Karpas-422 (cell line): ENCODE results near the gene CHCHD4. TPM values are rescaled to one million over a fixed set of nuclear protein-coding genes. Genes with fewer than 3 reads are reported as not detected.

Experiments
- DNase-seq: peaks from one replicate; pipeline ENCODE4 v3.0.0-alpha.2; 2015
- H2AFZ ChIP-seq: fragments of 200-600 bp; sonication (generic); 2 replicates; pipeline ENCODE4 v1.6.1; 2014; ENCODE audit warnings: antibody characterized with exemption, low read length, mixed read lengths
- H3K27ac ChIP-seq: fragments of 200-600 bp; sonication (generic); 2 replicates; pipeline ENCODE4 v1.5.1; 2014; ENCODE audit warnings: mild to moderate bottlenecking, low read length, moderate library complexity
- H3K27me3 ChIP-seq: fragments of 200-600 bp; sonication (generic); 2 replicates; pipeline ENCODE4 v1.6.1; 2014; ENCODE audit warnings: low read length, mixed read lengths
- H3K36me3 ChIP-seq: fragments of 200-600 bp; sonication (generic); 2 replicates; pipeline ENCODE4 v1.6.1; 2014; ENCODE audit warnings: low read length, mixed read lengths; ENCODE audit not compliant: insufficient read depth
- H3K4me1 ChIP-seq: fragments of 200-600 bp; sonication (generic); 2 replicates; pipeline ENCODE4 v1.6.1; 2014; ENCODE audit warnings: mild to moderate bottlenecking, low read length, mixed read lengths
- H3K4me2 ChIP-seq: fragments of 200-600 bp; sonication (generic); 2 replicates; pipeline ENCODE4 v1.6.1; 2014; ENCODE audit warnings: low read length, low read depth, mild to moderate bottlenecking; ENCODE audit not compliant: poor library complexity, severe bottlenecking
- H3K4me3 ChIP-seq: fragments of 200-600 bp; sonication (generic); 2 replicates; pipeline ENCODE4 v1.5.1; 2014; ENCODE audit warnings: mild to moderate bottlenecking, antibody characterized with exemption, low read length, mixed read lengths
- H3K79me2 ChIP-seq: fragments of 200-600 bp; sonication (generic); 2 replicates; pipeline ENCODE4 v1.6.1; 2014; ENCODE audit warnings: mild to moderate bottlenecking, low read length, mixed read lengths
- H3K9ac ChIP-seq: fragments of 200-600 bp; sonication (generic); 2 replicates; pipeline ENCODE4 v1.6.0; 2014; ENCODE audit warnings: low read length
- H3K9me2 ChIP-seq: fragments of 200-600 bp; sonication (generic), shearing (Covaris generic); replicated peaks from 2 replicates; pipeline ENCODE4 v1.6.0; 2014; ENCODE audit warnings: mild to moderate bottlenecking, low read length, moderate library complexity; ENCODE audit not compliant: insufficient read depth
- H3K9me3 ChIP-seq: fragments of 300-700, 200-600 bp; sonication (generic); 2 replicates; pipeline ENCODE4 v1.6.1; 2014; ENCODE audit warnings: low read length, mixed read lengths
- H4K20me1 ChIP-seq: fragments of 200-600 bp; sonication (generic); 2 replicates; pipeline ENCODE4 v1.6.1; 2014; ENCODE audit warnings: mild to moderate bottlenecking, antibody characterized with exemption, low read length, low read depth; ENCODE audit not compliant: insufficient read depth
- total RNA-seq: library from RNA; depleted of rRNA; stranded (reverse); fragments of >200 nt; shearing (Covaris generic); gene quantifications from 2 replicates; pipeline ENCODE4 v1.2.3, GENCODE V29; 2014; ENCODE audit warnings: low replicate concordance; rRNA removed

Gene CHCHD4
- total RNA-seq: 19.4 and 19.7 TPM in 2 replicates

GRCh38 chr3:14124615-14125192, at the start of gene CHCHD4, which contains the start of gene TMEM43:
Gene CHCHD4, minus strand, starts transcription at chr3:14124870. Its CDS starts 194 bp downstream, at chr3:14124676.
Gene TMEM43, plus strand, starts transcription at chr3:14125052. Its CDS starts 142 bp downstream, at chr3:14125194.
- H3K27ac ChIP-seq: peak within 1 kb of the TSS; percentile 71
- H3K36me3 ChIP-seq: peaks cover 25% of the 10 kb centered on the region
- DNase-seq: peak; percentile 99
- H3K4me3 ChIP-seq: peak within 1 kb of the TSS; percentile 87
- H3K79me2 ChIP-seq: peaks cover 87% of the 10 kb centered on the region
- H4K20me1 ChIP-seq: peaks cover 8% of the 10 kb centered on the region; the same call in 1 of the 2 replicates
- H2AFZ ChIP-seq: peak within 1 kb of the TSS; percentile 94; the same call in 1 of the 2 replicates
- peak within 1 kb of the TSS; percentile 89 for H3K9ac ChIP-seq
- no peaks in the 10 kb centered on the region for H3K27me3 ChIP-seq
- no peaks in the 10 kb centered on the region for H3K9me2 ChIP-seq
- peak within 1 kb of the TSS; percentile 86 for H3K4me2 ChIP-seq
- H3K9me3 ChIP-seq: no peaks in the 10 kb centered on the region
- peaks cover 28% of the 10 kb centered on the region for H3K4me1 ChIP-seq

- peaks cover 38% of the 10 kb centered on the region for H3K4me1 ChIP-seq
- no peaks in the 10 kb centered on the region for H3K9me2 ChIP-seq
- DNase-seq: no peak
- no peak overlapping the region for H3K9ac ChIP-seq
- no peak overlapping the region for H3K27ac ChIP-seq
- no peak overlapping the region for H3K4me2 ChIP-seq
- H4K20me1 ChIP-seq: 0 out of 2 replicates have a peak, but pooled peaks cover 2% of the 10 kb centered on the region
- no peaks in the 10 kb centered on the region for H3K9me3 ChIP-seq
- H3K36me3 ChIP-seq: peaks cover 44% of the 10 kb centered on the region; the same call in 1 of the 2 replicates
- H2AFZ ChIP-seq: no peak overlapping the region
- H3K4me3 ChIP-seq: no peak overlapping the region
- no peaks in the 10 kb centered on the region for H3K27me3 ChIP-seq
- H3K79me2 ChIP-seq: peaks cover 51% of the 10 kb centered on the region
These were observed 47.8 kb upstream of the CHCHD4 start for GRCh38 chr3:14172496-14172895.

- no peak overlapping the region for H3K9ac ChIP-seq
- no peak overlapping the region for H3K4me2 ChIP-seq
- H3K36me3 ChIP-seq: peaks cover 51% of the 10 kb centered on the region; the same call in 1 of the 2 replicates
These were observed 46.0 kb upstream of the CHCHD4 start for GRCh38 chr3:14170531-14171159.

GRCh38 chr3:14169871-14170270, 45.2 kb upstream of the CHCHD4 start:
- Histone ChIP-seq H3K9ac (no peak overlapping the region), H4K20me1 (no peaks in the 10 kb centered on the region), H3K4me2 (no peak overlapping the region), H3K4me3 (no peak overlapping the region), H3K27ac (no peak overlapping the region), H3K36me3 (peaks cover 57% of the 10 kb centered on the region), H3K4me1 (peaks cover 12% of the 10 kb centered on the region), H2AFZ (no peak overlapping the region), H3K27me3 (no peaks in the 10 kb centered on the region), H3K79me2 (peaks cover 25% of the 10 kb centered on the region), H3K9me2 (no peaks in the 10 kb centered on the region), H3K9me3 (no peaks in the 10 kb centered on the region)
- DNase-seq: no peak

More at GRCh38 chr3:14170531-14171159, 46.0 kb upstream of the CHCHD4 start:
- H3K27me3 ChIP-seq: no peaks in the 10 kb centered on the region
- H3K9me3 ChIP-seq: no peaks in the 10 kb centered on the region
- no peak overlapping the region for H3K27ac ChIP-seq
- no peak for DNase-seq
- no peak overlapping the region for H3K4me3 ChIP-seq
- no peak overlapping the region for H2AFZ ChIP-seq
- peaks cover 33% of the 10 kb centered on the region for H3K79me2 ChIP-seq
- no peaks in the 10 kb centered on the region for H4K20me1 ChIP-seq
- no peaks in the 10 kb centered on the region for H3K9me2 ChIP-seq
- peaks cover 20% of the 10 kb centered on the region for H3K4me1 ChIP-seq

GRCh38 chr3:14169435-14169834, 44.8 kb upstream of the CHCHD4 start:
- Histone ChIP-seq H3K27ac (no peak overlapping the region), H3K4me2 (no peak overlapping the region), H3K4me1 (peaks cover 8% of the 10 kb centered on the region), H3K9ac (no peak overlapping the region), H3K79me2 (peaks cover 24% of the 10 kb centered on the region), H3K27me3 (no peaks in the 10 kb centered on the region), H3K9me3 (no peaks in the 10 kb centered on the region; the same call in 1 of the 2 replicates), H3K9me2 (no peaks in the 10 kb centered on the region), H4K20me1 (no peaks in the 10 kb centered on the region), H2AFZ (no peak overlapping the region), H3K4me3 (no peak overlapping the region), H3K36me3 (peaks cover 62% of the 10 kb centered on the region)
- no peak for DNase-seq

GRCh38 chr3:14166877-14167603, 42.4 kb upstream of the CHCHD4 start:
- Histone ChIP-seq H3K79me2 (peaks cover 29% of the 10 kb centered on the region), H3K27me3 (no peaks in the 10 kb centered on the region), H3K9me2 (no peaks in the 10 kb centered on the region), H3K27ac (no peak overlapping the region), H3K4me3 (no peak overlapping the region), H2AFZ (no peak overlapping the region), H3K4me2 (no peak overlapping the region), H3K4me1 (no peaks in the 10 kb centered on the region), H4K20me1 (no peaks in the 10 kb centered on the region), H3K9ac (no peak overlapping the region), H3K36me3 (peaks cover 75% of the 10 kb centered on the region), H3K9me3 (peaks cover 15% of the 10 kb centered on the region)
- DNase-seq: no peak

- Histone ChIP-seq H3K4me3 (no peak overlapping the region), H3K4me1 (no peaks in the 10 kb centered on the region), H3K9me3 (peaks cover 26% of the 10 kb centered on the region), H3K27ac (no peak overlapping the region), H3K79me2 (peaks cover 38% of the 10 kb centered on the region), H3K27me3 (no peaks in the 10 kb centered on the region), H3K9ac (no peak overlapping the region), H4K20me1 (no peaks in the 10 kb centered on the region), H3K4me2 (no peak overlapping the region), H3K9me2 (no peaks in the 10 kb centered on the region), H3K36me3 (peaks cover 83% of the 10 kb centered on the region), H2AFZ (no peak overlapping the region)
- no peak for DNase-seq
These were observed 37.5 kb upstream of the CHCHD4 start for GRCh38 chr3:14162178-14162577.

- Histone ChIP-seq H3K27ac (no peak overlapping the region), H3K9ac (no peak overlapping the region), H3K9me3 (peaks cover 26% of the 10 kb centered on the region), H3K36me3 (peaks cover 77% of the 10 kb centered on the region), H2AFZ (no peak overlapping the region), H3K27me3 (no peaks in the 10 kb centered on the region), H3K9me2 (no peaks in the 10 kb centered on the region), H3K79me2 (peaks cover 38% of the 10 kb centered on the region), H3K4me2 (no peak overlapping the region), H3K4me3 (no peak overlapping the region), H4K20me1 (no peaks in the 10 kb centered on the region), H3K4me1 (no peaks in the 10 kb centered on the region)
- DNase-seq: no peak
These were observed 36.6 kb upstream of the CHCHD4 start for GRCh38 chr3:14161282-14161681.
